ENCODE results near the gene SLC25A19.
A peak's percentile ranks its signal among the peaks of the same experiment; 100 is the strongest.

Gene SLC25A19

DNA sequence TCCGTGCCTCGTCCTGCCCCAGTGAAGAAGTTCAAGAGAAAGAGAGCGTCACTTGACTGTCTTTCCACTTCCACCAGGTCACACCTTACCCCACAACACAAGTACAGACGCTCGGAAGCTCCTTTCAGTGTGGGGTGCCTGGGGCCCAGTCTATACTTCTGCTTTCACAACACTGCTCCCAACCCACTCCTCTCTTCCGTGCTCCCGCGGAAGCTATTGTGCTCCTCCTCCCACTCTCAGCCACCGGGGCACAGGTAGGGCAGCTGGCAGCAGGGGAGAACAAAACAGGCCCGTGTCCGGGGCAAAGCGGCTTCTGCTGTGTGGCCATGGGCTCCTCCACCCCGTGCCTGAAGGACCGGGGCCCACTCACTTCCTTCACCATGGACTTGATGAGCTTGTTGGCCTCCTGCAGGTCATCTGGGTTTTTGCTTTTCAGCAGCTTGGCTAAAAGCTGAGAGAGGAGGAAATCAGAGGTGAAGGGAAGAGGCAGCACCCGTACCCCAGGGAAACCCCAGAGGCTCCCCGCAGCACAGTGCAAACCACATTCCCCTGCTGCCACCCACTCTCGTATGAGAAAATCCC lies 46.7 kb downstream of the SLC25A19 start:
- TF ChIP-seq, protein P1, sequence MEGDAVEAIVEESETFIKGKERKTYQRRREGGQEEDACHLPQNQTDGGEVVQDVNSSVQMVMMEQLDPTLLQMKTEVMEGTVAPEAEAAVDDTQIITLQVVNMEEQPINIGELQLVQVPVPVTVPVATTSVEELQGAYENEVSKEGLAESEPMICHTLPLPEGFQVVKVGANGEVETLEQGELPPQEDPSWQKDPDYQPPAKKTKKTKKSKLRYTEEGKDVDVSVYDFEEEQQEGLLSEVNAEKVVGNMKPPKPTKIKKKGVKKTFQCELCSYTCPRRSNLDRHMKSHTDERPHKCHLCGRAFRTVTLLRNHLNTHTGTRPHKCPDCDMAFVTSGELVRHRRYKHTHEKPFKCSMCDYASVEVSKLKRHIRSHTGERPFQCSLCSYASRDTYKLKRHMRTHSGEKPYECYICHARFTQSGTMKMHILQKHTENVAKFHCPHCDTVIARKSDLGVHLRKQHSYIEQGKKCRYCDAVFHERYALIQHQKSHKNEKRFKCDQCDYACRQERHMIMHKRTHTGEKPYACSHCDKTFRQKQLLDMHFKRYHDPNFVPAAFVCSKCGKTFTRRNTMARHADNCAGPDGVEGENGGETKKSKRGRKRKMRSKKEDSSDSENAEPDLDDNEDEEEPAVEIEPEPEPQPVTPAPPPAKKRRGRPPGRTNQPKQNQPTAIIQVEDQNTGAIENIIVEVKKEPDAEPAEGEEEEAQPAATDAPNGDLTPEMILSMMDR (conservative IDR thresholded peaks at IDR 0.05; ENCODE audit: low read depth, low read length), result no peak
- no peak for DNase-seq (ENCODE audit: low read depth)
- no peak overlapping the region for H3K4me3 ChIP-seq (ENCODE audit: low read length)

DNA sequence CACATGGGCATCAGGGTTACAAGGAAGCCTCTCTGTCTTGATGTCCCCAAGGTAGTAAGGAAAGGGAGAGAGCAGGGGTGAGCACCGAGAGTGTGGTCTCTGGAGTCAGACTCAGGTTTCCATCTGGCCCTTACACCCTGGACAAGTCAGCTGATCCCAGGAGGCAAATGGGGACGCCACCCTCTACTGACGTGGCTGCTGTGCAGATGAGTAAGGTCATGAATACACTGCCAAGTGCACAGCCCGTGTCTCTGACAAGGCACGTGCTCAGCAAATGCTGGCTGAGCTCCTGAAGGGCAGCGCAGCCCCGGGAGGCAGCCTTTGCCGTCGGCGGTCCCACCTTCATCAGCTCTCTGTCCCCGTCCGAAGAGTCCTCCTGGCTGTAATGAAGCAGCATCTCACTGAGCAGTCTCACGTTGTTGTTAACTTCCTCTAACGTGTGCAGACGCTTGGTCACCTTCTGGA lies 47.2 kb downstream of the SLC25A19 start:
- TF ChIP-seq, protein P1 (conservative IDR thresholded peaks at IDR 0.05; ENCODE audit: low read depth, low read length), result no peak
- H3K4me3 ChIP-seq (ENCODE audit: low read length), result no peak overlapping the region
- no peak for DNase-seq (ENCODE audit: low read depth)

DNA sequence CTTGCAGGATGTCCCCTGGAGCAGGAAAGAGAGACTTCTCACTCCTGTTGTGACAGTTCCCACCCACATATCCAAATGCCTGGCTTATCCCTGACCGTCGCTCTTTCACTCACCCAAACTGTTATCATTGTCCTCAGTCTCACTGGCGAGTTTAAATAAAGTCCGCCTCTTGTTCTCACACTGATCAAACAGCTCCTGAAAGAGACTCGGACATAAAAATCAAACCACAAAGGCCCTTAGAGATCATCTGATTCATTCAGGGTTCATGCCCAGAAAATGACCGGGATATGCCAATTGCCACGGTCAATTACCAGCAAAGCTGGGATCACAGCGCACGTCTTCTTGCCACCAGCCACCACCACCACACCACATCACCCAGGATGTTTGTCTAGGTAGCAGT lies 47.7 kb downstream of the SLC25A19 start:
- no peak for DNase-seq (ENCODE audit: low read depth)
- TF ChIP-seq, protein P1 (conservative IDR thresholded peaks at IDR 0.05; ENCODE audit: low read depth, low read length), result no peak
- no peak overlapping the region for H3K4me3 ChIP-seq (ENCODE audit: low read length)

DNA sequence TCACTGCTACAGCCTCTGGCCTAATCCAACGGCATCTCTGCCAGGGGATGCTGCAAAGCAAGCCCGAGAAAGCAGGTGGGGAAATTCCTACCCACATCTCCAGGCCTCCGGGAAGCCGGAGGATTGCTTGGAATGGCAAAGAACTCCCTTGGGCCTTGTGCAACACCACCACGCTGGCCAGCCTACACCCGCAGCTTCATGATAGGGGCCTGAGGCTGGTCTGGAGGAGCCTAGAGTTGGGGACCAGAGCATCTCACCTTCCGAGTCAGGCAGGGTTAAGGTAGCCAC lies 48.1 kb downstream of the SLC25A19 start:
- no peak for DNase-seq (ENCODE audit: low read depth)
- TF ChIP-seq, protein P1 (conservative IDR thresholded peaks at IDR 0.05; ENCODE audit: low read depth, low read length), result no peak
- no peak overlapping the region for H3K4me3 ChIP-seq (ENCODE audit: low read length)

DNA sequence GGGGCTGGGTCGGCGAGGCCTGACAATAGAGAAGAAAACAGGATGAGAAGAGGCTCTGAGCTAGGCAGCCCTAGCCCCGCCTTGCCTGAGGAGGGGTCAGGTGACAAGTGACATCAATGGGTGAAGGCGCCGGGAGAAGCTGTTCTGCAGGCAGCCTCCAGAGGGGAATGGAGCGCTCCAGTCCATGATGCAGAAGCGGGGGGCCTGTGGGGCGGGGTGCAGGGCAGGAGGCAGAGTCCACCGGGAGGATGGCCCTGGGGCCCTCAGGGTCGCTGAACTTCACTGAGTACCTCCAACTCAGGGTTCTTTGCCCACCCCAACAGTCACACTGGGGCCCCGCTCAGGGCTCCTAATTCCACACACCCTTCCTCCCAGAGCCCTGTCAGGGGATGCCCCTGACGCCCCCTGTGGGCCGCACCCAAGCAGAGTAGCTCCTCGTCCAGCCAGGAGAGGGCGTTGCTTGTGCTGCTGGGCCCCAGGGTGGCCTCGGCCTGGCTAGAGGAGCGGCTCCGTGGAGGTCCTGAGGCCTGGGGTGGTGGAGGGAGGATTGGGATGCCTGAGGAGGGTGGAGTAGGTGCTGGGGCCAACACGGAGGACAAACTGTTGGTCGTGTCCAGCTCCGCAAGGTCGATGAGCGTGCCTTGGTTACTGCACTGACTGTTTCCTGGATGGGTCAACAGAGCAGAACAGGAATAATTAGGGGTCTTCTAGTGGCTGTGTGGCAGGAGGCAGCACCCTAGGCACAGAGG lies 48.7 kb downstream of the SLC25A19 start:
- no peak overlapping the region for H3K4me3 ChIP-seq (ENCODE audit: low read length)
- DNase-seq (ENCODE audit: low read depth), result no peak
- TF ChIP-seq, protein P1 (conservative IDR thresholded peaks at IDR 0.05; ENCODE audit: low read depth, low read length), result peak; percentile 90

DNA sequence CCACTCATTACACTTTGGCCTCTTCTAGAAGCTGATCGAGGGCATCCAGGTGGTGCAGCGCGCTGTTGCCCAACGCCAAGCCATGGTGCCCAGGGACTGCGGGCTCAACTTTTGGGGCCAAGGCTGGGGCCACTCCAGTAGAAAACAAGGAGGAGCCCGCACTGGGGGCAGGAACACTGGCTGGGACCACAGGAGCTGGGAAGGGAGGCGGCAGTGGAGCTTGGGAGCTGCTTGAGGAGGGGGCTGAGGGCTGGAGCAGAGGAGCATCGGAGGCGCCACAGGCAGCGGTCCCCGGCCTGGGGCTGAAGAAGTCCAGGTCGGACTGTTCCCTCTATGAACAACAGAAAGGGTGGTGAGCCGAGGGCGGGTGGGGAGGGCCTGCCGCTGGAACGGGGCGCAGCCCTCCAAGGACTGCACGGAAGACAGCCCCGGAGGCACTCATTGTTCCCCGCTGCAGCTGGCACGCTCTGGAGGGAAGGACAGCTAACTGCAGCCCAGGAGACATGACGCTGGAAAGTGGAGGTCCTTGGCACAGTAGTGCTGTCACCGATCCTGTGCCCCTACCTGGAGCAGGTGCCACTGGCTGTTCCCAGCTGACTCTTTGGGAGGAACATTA lies 49.3 kb downstream of the SLC25A19 start:
- TF ChIP-seq, protein P1 (conservative IDR thresholded peaks at IDR 0.05; ENCODE audit: low read depth, low read length), result no peak
- no peak overlapping the region for H3K4me3 ChIP-seq (ENCODE audit: low read length)
- DNase-seq (ENCODE audit: low read depth), result no peak

DNA sequence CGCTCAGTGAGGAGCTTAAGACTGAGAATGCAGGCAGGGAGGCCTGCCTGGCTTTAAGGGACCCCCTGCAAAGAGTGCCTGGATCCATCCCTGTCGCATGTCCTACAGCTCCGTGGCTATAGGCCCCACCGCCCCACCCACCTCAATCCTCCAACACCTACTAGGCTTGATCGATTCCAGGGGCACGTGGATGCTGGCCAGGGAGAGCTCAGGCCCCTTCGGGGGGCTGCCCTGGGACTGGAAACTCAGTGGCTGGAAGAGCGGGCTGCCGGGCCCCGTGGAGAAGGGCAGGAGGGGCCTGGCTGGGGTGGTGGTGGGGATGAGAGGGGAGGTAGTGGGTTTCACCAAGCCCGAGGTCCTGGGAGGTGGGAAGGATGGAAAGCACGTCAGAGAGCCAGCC lies 50.0 kb downstream of the SLC25A19 start:
- no peak for DNase-seq (ENCODE audit: low read depth)
- TF ChIP-seq, protein P1 (conservative IDR thresholded peaks at IDR 0.05; ENCODE audit: low read depth, low read length), result no peak
- H3K4me3 ChIP-seq (ENCODE audit: low read length), result no peak overlapping the region

Measured in retinal pigment epithelial cell (primary cell).